Medulla oblongata (tissue), 1 donor: ENCODE data around the gene CMTM4.
"Not testable (repeated sequence)": the region's sequence is repeated elsewhere in the genome, so short reads cannot be mapped to it uniquely, and the experiment has no call there.

ENCODE experiments used
- DNase-seq: peaks from one replicate; pipeline ENCODE4 v3.0.0-alpha.2; 2015; ENCODE audit errors: extremely low spot score

CMTM4 gene

DNA sequence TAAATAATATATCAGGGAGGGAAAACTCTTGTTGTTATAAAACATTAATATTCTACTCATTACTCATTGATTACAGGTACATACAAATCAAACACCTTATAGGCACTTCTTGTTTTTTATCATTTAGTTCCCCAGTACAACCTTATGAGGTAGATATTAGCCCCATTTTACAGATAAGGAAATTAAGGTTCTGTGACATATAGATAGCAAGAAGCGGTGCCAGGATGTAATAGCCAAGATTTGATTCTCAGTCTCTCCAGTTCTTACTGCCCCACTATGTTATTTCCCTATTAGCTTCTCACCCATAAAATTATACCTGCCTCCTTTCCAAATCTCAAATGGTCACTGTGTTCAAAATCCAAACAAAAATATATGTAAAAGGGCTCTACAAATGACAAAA, 55.2 kb downstream of the CMTM4 start:
- no peak for DNase-seq

- no peak for DNase-seq
Measured at GRCh38 chr16:66640724-66641314, 55.7 kb downstream of the CMTM4 start.

- DNase-seq = no peak
Measured at GRCh38 chr16:66639091-66639885, 57.3 kb downstream of the CMTM4 start.

GRCh38 chr16:66637806-66638205, 58.7 kb downstream of the CMTM4 start:
- DNase-seq = no peak

DNA sequence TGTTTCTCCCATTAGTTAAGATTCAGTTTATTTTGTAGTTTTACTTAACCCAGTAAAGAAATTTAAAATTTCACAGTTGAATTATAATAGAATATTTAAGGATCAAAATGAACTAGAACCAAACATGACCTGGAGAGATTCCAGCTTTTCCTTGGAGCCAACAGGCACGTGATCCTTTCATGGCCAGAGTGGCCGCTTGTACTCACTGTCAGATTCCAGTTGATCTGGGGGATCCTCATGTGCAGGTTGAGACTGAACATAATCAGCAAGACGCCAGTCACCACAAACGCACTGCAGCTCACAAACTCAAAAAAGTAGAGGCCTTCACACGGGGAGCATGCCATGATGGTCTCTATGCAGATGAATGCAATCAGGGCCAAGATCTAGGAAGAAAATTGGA, 60.3 kb downstream of the CMTM4 start:
- no peak for DNase-seq

DNA sequence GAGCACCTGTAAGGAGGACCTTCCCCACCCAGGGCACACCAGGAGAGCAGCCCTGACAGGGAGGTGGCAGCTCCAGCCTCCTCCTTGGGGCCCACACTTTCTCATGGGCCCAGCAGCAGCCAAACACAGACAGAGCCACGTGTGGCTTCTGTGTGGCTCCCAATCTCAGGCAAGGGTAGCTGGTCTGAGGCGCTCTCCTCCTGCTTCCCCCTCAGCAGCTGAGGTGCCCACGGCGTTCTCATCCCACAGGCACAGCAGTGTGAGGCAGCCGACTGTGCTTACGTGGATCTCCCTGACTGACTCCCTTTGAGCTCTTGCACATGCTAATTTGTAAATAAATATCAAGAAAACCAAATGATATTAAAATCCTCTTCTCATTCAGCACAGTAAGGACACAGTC, 61.1 kb downstream of the CMTM4 start:
- DNase-seq = no peak

DNA sequence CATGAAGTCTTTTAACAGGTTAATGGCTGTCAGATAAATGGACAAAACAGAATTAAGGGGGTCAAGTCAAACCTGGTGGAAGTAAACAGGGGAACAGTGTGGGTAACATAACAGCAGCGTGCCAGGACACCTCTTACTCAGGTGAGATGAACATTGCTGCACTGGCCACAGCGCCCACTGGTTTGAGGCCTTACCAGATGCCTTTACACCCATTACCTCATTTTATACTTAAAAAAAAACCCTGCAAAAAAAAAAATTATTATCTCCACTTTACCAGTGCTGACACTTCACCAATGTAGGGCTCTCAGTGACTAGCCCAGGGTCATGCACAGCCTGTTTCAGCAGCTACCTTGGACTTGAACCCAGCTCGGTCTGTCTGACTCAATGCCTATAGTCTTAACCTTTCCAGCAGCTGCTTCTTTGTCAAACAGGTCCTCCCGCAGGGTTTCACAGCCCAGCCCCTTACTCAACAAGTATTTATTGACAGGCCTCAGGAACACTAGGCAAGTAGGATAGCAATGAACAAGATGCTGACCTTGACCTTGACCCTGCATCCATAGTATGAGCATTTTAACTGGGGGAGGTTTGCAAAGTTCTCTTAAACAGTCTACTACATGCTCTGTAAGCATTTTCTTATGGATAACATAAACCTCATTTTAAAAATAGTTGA, 61.9 kb downstream of the CMTM4 start:
- no peak for DNase-seq

DNA sequence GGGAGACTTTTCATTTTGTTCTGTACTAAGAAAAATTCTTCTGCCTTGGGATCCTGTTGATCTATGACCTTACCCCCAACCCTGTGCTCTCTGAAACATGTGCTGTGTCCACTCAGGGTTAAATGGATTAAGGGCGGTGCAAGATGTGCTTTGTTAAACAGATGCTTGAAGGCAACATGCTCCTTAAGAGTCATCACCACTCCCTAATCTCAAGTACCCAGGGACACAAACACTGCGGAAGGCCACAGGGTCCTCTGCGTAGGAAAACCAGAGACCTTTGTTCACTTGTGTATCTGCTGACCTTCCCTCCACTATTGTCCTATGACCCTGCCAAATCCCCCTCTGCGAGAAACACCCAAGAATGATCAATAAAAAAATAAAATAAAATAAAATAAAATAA, 65.0 kb downstream of the CMTM4 start:
- DNase-seq = not testable (repeated sequence)

- DNase-seq = not testable (repeated sequence)
Measured at GRCh38 chr16:66630561-66631260, 65.8 kb downstream of the CMTM4 start.

DNA sequence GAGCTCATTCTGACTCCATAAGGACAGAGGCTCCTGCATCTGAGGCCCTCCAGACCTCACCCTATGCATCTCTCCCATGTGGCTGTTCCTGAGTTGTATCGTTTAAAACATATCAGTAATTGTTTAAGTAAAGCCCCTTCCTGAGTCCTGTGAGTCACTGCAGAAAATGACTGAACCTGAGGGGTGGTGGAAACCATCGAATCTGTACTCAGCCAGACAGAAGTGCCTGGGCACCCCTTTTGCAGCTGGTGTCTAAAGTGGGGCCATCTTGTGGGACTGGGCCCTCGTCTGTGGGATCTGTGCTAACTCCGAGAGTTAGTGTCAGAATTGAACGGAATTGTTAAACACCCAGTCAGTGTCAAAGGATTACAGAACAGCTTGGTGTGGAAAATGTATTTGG, 66.7 kb downstream of the CMTM4 start:
- no peak for DNase-seq

- not testable (repeated sequence) for DNase-seq
Measured at GRCh38 chr16:66627611-66628378, 68.7 kb downstream of the CMTM4 start.

DNA sequence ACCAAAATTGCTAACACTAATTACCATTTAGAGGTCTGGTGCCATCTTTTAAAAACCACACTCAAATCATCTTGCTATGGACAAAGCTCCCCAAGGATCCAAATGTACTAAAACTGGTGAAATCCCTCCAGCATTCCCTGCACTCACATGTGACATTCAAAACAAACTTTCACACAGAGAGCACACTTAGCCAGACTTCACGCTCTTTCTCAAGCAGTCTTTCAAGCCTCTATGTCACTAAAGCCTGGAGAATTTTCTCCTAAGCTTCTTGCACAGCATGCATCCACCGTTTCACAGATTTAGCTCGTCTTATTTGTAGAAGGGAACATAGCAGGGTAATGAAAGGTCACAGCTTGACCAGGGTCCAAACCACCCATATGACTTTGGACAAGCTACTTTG, 72.8 kb downstream of the CMTM4 start:
- no peak for DNase-seq

GRCh38 chr16:66622863-66623262, 73.7 kb downstream of the CMTM4 start:
- DNase-seq = no peak

DNA sequence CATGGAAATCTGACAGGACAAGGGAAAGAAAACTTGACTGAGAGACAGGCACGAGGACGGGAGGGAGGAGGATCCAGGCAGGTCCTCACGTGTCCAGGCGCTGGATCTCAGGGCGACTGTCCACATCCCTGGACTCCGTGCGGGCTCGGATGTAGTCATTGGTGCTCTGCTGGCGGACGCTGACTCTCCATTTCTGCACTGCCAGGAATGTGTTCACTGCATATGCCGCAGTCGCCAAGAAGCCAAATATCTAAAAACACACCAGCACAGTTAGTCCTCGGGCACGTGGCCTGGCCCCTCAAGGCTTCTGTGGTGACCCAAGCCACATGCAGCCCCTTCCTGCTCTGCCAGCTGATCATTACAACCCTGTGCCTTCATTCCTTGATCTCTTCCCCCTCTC, 74.6 kb downstream of the CMTM4 start:
- DNase-seq = no peak

DNA sequence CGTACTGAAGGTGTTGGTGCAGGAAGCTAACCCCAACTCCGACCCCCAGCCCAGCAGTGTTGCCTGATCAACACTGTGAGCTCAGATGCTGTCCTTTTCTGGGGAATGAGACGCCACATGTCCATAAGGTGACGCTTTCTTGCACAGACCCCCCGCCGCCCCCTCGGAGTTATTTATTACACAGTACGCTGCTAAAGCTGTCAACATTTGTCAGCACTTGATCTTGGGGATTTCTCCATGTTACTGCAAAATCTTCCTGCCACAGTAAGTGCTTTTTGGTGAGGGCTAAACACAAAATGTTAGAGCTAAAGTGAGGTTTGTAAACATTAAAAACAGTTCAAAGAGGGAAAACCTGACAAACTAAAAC, 76.1 kb downstream of the CMTM4 start:
- DNase-seq = no peak

DNA sequence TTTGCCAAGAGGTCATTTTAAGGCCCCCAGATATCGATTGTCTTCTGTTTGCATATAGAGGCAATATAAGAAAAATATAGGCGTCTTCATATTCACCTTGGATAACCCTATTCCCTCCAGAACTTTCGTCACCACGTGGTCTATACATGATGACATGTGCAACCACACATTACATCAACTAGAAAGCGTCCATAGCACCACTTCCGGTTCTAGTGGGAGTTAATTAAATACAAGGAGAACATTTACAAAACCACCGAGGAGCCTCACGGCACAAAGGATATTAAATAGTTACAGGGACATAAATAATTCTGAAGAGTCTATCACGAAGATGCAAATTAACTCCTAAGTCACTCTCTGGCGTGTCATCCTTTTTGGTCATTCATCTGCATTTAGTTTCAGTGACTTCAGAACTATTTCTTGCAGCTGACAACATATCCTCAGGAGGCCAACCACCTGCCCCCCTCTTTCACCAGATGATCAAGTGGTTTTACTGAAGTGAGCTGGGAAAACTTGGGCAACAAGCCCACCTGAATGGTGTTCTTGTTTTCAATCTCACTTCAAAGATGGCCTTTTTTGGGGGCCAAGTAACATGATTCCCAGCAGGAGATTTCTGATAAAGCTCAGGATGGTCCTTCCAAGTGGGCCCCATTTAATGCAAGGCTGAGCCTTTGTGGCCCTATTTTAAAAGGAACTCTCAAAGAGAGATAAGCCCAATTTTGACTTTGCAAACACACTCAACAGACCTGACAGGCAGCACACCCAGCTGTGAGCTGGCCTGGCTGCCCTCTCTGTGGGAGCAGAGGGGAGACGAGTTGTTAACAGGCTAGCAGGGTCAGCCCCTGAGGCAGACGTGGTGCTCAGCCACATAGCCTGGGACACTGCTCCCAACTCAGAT, 76.8 kb downstream of the CMTM4 start:
- DNase-seq = no peak

DNA sequence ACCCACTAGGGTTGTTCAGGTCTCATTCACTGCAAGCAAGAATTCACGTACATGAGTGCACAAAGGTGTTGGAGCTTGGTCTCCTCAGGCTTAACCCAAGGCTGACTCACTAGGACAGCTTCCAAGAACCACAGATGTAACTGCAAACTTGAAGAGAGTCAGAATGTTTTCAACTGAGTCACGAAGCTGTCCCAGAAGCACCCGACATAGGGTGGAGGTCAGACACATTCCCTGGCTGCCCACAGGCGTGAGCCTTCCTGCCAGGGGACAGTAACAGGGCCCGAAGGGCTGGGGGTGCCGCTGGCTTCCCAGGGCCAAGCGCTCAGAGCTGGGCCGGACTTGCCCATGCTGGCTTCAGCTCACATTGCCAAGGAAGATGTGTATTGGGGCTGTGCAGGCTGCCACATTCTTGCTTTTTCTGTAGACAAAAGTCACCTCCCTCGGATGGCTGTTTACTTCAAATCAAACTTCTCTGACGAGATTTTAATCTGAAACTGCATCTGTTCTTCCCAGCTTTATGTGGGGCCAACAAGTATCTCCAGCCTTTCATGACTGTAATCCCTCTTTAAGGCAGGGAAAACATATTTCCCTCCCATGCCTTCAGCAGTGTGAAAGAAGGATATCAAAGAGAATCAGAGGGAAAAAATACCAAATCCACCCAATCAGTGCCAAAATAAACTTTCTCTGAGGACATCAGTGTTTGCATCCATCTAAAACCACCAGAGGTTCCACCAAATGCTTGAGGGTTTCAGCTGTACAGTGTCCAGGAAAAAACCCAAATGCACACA, 77.8 kb downstream of the CMTM4 start:
- DNase-seq = no peak

GRCh38 chr16:66617728-66618127, 78.8 kb downstream of the CMTM4 start:
- DNase-seq = no peak

GRCh38 chr16:66617010-66617434, 79.5 kb downstream of the CMTM4 start:
- no peak for DNase-seq

GRCh38 chr16:66616592-66616991, 80.0 kb downstream of the CMTM4 start:
- no peak for DNase-seq
